ENCODE measurements around the gene RFNG. TPM values are rescaled to one million over a fixed set of nuclear protein-coding genes. Genes with fewer than 3 reads are reported as not detected.

Gene RFNG
- total and polyA plus RNA-seq, 2 donors (not counting 1 experiment from before 2014, with no cell fraction given) = 30.1 to 44.5 TPM

DNA sequence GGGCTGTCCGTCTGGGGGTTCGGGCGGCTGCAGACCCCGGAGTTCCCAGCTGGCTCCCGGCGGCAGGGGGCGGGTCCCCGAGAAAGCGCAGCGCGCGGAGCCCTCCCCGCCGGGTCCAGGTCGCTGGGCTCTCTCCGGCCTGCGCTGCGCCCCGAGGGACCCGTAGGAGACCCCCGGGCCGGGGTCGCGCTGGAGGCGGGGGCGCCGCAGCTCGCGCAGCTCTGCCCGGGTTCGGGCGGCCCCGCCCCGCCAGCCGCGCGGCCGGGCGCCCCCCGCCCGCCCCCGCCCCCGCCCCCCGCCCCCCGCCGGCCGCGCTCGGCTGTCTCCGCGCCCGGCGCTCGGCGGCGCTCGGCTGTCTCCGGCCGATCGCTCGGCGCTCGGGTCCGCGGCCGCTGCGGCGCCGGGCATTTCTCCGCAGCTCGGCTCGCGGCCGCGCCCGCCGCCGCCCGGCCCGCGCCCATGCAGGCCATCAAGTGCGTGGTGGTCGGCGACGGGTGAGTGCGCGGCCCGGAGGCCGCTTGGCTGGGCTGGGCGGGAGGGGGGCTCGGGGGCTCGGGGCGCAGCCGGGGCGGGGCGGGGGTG is 20.2 kb downstream of the RFNG start, which contains the start of gene RAC3:
TSS of gene RAC3 (plus strand) at position 376 of the 582 bp plus-strand sequence. CDS start at position 460, 84 bp downstream.
- intact Hi-C loops (cut with micrococcal nuclease) = loop anchor here (10.0 kb wide), 1 partner anchor 523 kb away; no protein-coding TSS in a partner anchor
- DNase-seq (no peak), ATAC-seq (ENCODE audit: low read depth) (no peak)
- TF ChIP-seq CTCF (IDR thresholded peaks at IDR 0.05) (no peak), EZH2 (IDR thresholded peaks at IDR 0.05; ENCODE audit: borderline replicate concordance, insufficient read depth, low read depth, low read length, poor library complexity, severe bottlenecking) (no peak)
- WGBS (ENCODE audit: insufficient coverage) = under 1% methylated on average over 91 of the region's 96 CpGs
- Mint-ChIP-seq H3K27ac (peak within 1 kb of the TSS; percentile 41), H3K4me3 (peak within 1 kb of the TSS; percentile 89), H3K27me3 (no peaks in the 10 kb centered on the region), H3K9me3 (ENCODE audit: insufficient read depth) (no peaks in the 10 kb centered on the region), H3K4me1 (peaks cover 21% of the 10 kb centered on the region)
- Histone ChIP-seq H3K4me2 (replicated peaks; ENCODE audit: low read depth, low read length, poor library complexity, severe bottlenecking) (peak within 1 kb of the TSS; percentile 97), H2AFZ (ENCODE audit: insufficient read depth, low read depth, low read length, poor library complexity, severe bottlenecking) (peak within 1 kb of the TSS; percentile 72), H3K27ac (ENCODE audit: low read length in 2 of 2) (no peak within 1 kb of the TSS), H3K9me3 (ENCODE audit: control extremely low read depth in 1 of 3, control insufficient read depth in 2 of 3, insufficient read depth in 1 of 3, low read length in 2 of 3) (peaks cover 0 to 10% (median 0%) of the 10 kb centered on the region in 3 donors), H4K20me1 (ENCODE audit: control insufficient read depth, insufficient read depth, low read length, poor library complexity, severe bottlenecking) (peaks cover 48% of the 10 kb centered on the region), H3K27me3 (replicated peaks in 1 of 4; ENCODE audit: control extremely low read depth in 1 of 4, control insufficient read depth in 3 of 4, insufficient read depth in 4 of 4, low read length in 3 of 4) (peaks cover 0 to 39% (median 3%) of the 10 kb centered on the region in 4 experiments), H3K4me3 (ENCODE audit: control extremely low read depth in 1 of 5, extremely low read depth in 1 of 5, insufficient read depth in 1 of 5, low read depth in 2 of 5, low read length in 4 of 5) (peak within 1 kb of the TSS in 4 of 5 experiments; percentile 45 to 59 (median 54)), H3K9ac (ENCODE audit: low read length) (peak within 1 kb of the TSS; percentile 59), H3K36me3 (replicated peaks in 1 of 2; ENCODE audit: control extremely low read depth in 1 of 2, control insufficient read depth in 1 of 2, extremely low read depth in 1 of 2, insufficient read depth in 2 of 2, low read length in 1 of 2) (no peaks in the 10 kb centered on the region), H3K4me1 (ENCODE audit: control insufficient read depth in 2 of 2, insufficient read depth in 2 of 2, low read length in 2 of 2) (peaks cover 23 to 27% of the 10 kb centered on the region in 2 donors), H3K79me2 (ENCODE audit: control insufficient read depth, insufficient read depth, low read length) (peaks cover 8% of the 10 kb centered on the region)
- ChIA-PET POLR2A (interaction anchor here (0.5 to 0.9 kb wide), 2 partner anchors 9 to 306 kb away, joined by 3 to 6 read pairs; partner anchors contain the start of genes CENPX and LRRC45), CTCF (interaction anchor here (0.9 to 3.0 kb wide), 4 partner anchors 19 to 124 kb away, joined by 3 to 41 read pairs (median 11); no protein-coding TSS in a partner anchor)
